Measurements from ENCODE around the gene ZNF419.
"Not testable (repeated sequence)": the region's sequence is repeated elsewhere in the genome, so short reads cannot be mapped to it uniquely, and the experiment has no call there.

GRCh38 chr19:57499680-57500395 lies 12.3 kb downstream of the ZNF419 start, which contains the start of gene ZNF773:
- peak; percentile 88 for TF ChIP-seq POLR2AphosphoS5 (IDR thresholded peaks at IDR 0.05; ENCODE audit: borderline replicate concordance, low read depth, low read length)
- TF ChIP-seq EZH2 (IDR thresholded peaks at IDR 0.05): not testable (repeated sequence)
